Measurements from ENCODE around the gene SMG1. TPM values are rescaled to one million over a fixed set of nuclear protein-coding genes. Genes with fewer than 3 reads are reported as not detected.
A peak's percentile ranks its signal among the peaks of the same experiment; 100 is the strongest.

The SMG1 gene
- total RNA-seq, 4 donors from 2014 or later, result 37.8 to 102 (median 54.6) TPM

- Histone ChIP-seq H3K27ac (no peak overlapping the region), H3K4me1 (peaks cover 8 to 50% (median 27%) of the 10 kb centered on the region in 3 donors), H3K9me3 (no peaks in the 10 kb centered on the region), H3K36me3 (peaks cover 6 to 70% (median 20%) of the 10 kb centered on the region in 3 donors), H3K4me3 (no peak overlapping the region), H3K27me3 (no peaks in the 10 kb centered on the region)
- DNase-seq, result no peak
- no peak for TF ChIP-seq POLR2A (IDR thresholded peaks at IDR 0.05)
- TF ChIP-seq CTCF (IDR thresholded peaks at IDR 0.05), result no peak
- intact Hi-C loops (cut with DNase I), result no loop called here
- WGBS, 2 donors, result 65 to 84% methylated on average over 1 of the region's 1 CpG
Measured at GRCh38 chr16:18796377-18796776, 129.8 kb downstream of the SMG1 start.

- H3K27ac ChIP-seq, result peak overlapping the region in 3 of 4 donors; percentile 30 to 37 (median 34)
- WGBS, 2 donors, result 53 to 64% methylated on average over 11 of the region's 11 CpGs
- intact Hi-C loops (cut with DNase I), result no loop called here
- no peaks in the 10 kb centered on the region for H3K9me3 ChIP-seq
- H3K27me3 ChIP-seq, result no peaks in the 10 kb centered on the region
- DNase-seq, result no peak
- no peak overlapping the region for H3K4me3 ChIP-seq
- peaks cover 11 to 45% (median 27%) of the 10 kb centered on the region in 3 donors for H3K4me1 ChIP-seq
- peaks cover 6 to 73% (median 20%) of the 10 kb centered on the region in 3 donors for H3K36me3 ChIP-seq
- TF ChIP-seq POLR2A (IDR thresholded peaks at IDR 0.05) (no peak), CTCF (IDR thresholded peaks at IDR 0.05) (no peak)
Measured at GRCh38 chr16:18792836-18793433, 133.3 kb downstream of the SMG1 start.

- TF ChIP-seq POLR2A (IDR thresholded peaks at IDR 0.05) (peak in 3 of 4 donors; percentile 52 to 82 (median 60)), CTCF (IDR thresholded peaks at IDR 0.05) (peak in 2 of 6 experiments; percentile 10 to 14)
- Histone ChIP-seq H3K27me3 (no peaks in the 10 kb centered on the region), H3K4me3 (peak within 1 kb of the TSS; percentile 74 to 98 (median 90)), H3K9me3 (no peaks in the 10 kb centered on the region), H3K4me1 (peaks cover 30 to 66% (median 52%) of the 10 kb centered on the region in 3 donors), H3K27ac (peak within 1 kb of the TSS; percentile 90 to 95 (median 93)), H3K36me3 (peaks cover 19 to 73% (median 28%) of the 10 kb centered on the region in 3 donors)
- intact Hi-C loops (cut with DNase I), result no loop called here
- DNase-seq, result peak; percentile 79
- WGBS, 2 donors, result 0 to 6% methylated on average over 30 to 31 of the region's 60 CpGs
Measured at GRCh38 chr16:18789850-18790706, 136.1 kb downstream of the SMG1 start, which contains the start of gene RPS15A. Gene RPS15A (minus strand): TSS chr16:18790334. CDS start chr16:18789113, 1,221 bp downstream.

GRCh38 chr16:18789515-18789849 is 136.7 kb downstream of the SMG1 start:
- intact Hi-C loops (cut with DNase I), result no loop called here
- Histone ChIP-seq H3K9me3 (no peaks in the 10 kb centered on the region), H3K27ac (peak overlapping the region; percentile 90 to 95 (median 93)), H3K27me3 (no peaks in the 10 kb centered on the region), H3K4me1 (peaks cover 30 to 72% (median 56%) of the 10 kb centered on the region in 3 donors), H3K4me3 (peak overlapping the region; percentile 74 to 98 (median 90)), H3K36me3 (peaks cover 19 to 73% (median 31%) of the 10 kb centered on the region in 3 donors)
- DNase-seq, result no peak
- TF ChIP-seq CTCF (IDR thresholded peaks at IDR 0.05) (no peak), POLR2A (IDR thresholded peaks at IDR 0.05) (no peak)
- WGBS, 2 donors, result 0% methylated on average over 5 of the region's 5 CpGs
